IMR-90 (cell line): Measurements from ENCODE around the gene SLC8A1. TPM values are rescaled to one million over a fixed set of nuclear protein-coding genes. Genes with fewer than 3 reads are reported as not detected.

Source experiments
- ATAC-seq: fragments of 200-7000 bp; cut with Tn5 transposase; 2 replicates; pipeline ENCODE4 v1.9.1; 2020; ENCODE audit warnings: low read depth, mild to moderate bottlenecking, moderate library complexity
- BruUV-seq: library from RNA; stranded (reverse); fragments of 400-500 nt; replicated peaks from 2 replicates; lab custom pipeline; 2021; lab: Mats Ljungman, UMichigan
- CTCF ChIA-PET: fragments of 300-600 bp; formaldehyde crosslinking; extraction: SDS; loops from one replicate; lab custom pipeline; 2021; ENCODE audit warnings: antibody characterized with exemption; lab: Yijun Ruan, JAX
- POLR2A ChIA-PET: fragments of 300-600 bp; sonication (Branson Sonifier 250); formaldehyde crosslinking; loops from one replicate; lab custom pipeline; 2022; ENCODE audit warnings: antibody characterized with exemption; ENCODE audit not compliant: unreplicated experiment; lab: Charles Lee
- DNase-seq: peaks from one replicate; pipeline ENCODE4 v3.0.0; 2013
- H2AFZ ChIP-seq: replicated peaks from 2 replicates; pipeline ENCODE3; 2013; ENCODE audit warnings: low read length, mild to moderate bottlenecking; ENCODE audit not compliant: poor library complexity
- H2AK5ac ChIP-seq: 2 replicates; pipeline ENCODE4 v1.6.1; 2013; ENCODE audit warnings: low read depth, low read length, inconsistent platforms
- H2AK9ac ChIP-seq: replicated peaks from 2 replicates; pipeline ENCODE3; 2013; ENCODE audit warnings: mild to moderate bottlenecking, low read depth, low read length, moderate library complexity; ENCODE audit not compliant: poor library complexity
- H2BK120ac ChIP-seq: 2 replicates; pipeline ENCODE4 v1.6.1; 2013; ENCODE audit warnings: low read depth, low read length, inconsistent platforms
- H2BK15ac ChIP-seq: 3 replicates; pipeline ENCODE4 v1.6.1; 2013; ENCODE audit warnings: low read depth, low read length, inconsistent platforms
- H2BK20ac ChIP-seq: 2 replicates; pipeline ENCODE4 v1.6.1; 2013; ENCODE audit warnings: low read depth, mild to moderate bottlenecking, inconsistent platforms, low read length, moderate library complexity
- H2BK5ac ChIP-seq: 2 replicates; pipeline ENCODE4 v1.6.1; 2013; ENCODE audit warnings: mild to moderate bottlenecking, low read depth, low read length, inconsistent platforms; ENCODE audit not compliant: poor library complexity, severe bottlenecking
- H3K14ac ChIP-seq: replicated peaks from 2 replicates; pipeline ENCODE4 v1.6.1; 2013; ENCODE audit warnings: low read depth, low read length, inconsistent platforms
- H3K18ac ChIP-seq: 2 replicates; pipeline ENCODE4 v1.6.1; 2013; ENCODE audit warnings: low read depth, low read length, control low read depth
- H3K23ac ChIP-seq: 2 replicates; pipeline ENCODE4 v1.6.1; 2013; ENCODE audit warnings: low read depth, low read length, inconsistent platforms
- H3K27ac ChIP-seq: 2 replicates; pipeline ENCODE4 v1.5.1; 2013; ENCODE audit warnings: mild to moderate bottlenecking, control low read depth, low read length; ENCODE audit not compliant: insufficient read depth
- H3K27me3 ChIP-seq: 2 replicates; pipeline ENCODE4 v1.6.1; 2013; ENCODE audit warnings: low read length; ENCODE audit not compliant: control insufficient read depth, insufficient read depth
- H3K36me3 ChIP-seq: 2 replicates; pipeline ENCODE4 v1.6.1; 2013; ENCODE audit warnings: low read length, mixed read lengths; ENCODE audit not compliant: control insufficient read depth, insufficient read depth
- H3K4ac ChIP-seq: 2 replicates; pipeline ENCODE4 v1.6.1; 2013; ENCODE audit warnings: low read depth, low read length, inconsistent platforms
- H3K4me1 ChIP-seq: 2 replicates; pipeline ENCODE4 v1.6.1; 2013; ENCODE audit warnings: low read length, mixed read lengths; ENCODE audit not compliant: control insufficient read depth, insufficient read depth
- H3K4me2 ChIP-seq: 2 replicates; pipeline ENCODE4 v1.6.1; 2013; ENCODE audit warnings: low read depth, mild to moderate bottlenecking, control low read depth, low read length, moderate library complexity
- H3K4me3 ChIP-seq: 2 replicates; pipeline ENCODE4 v1.5.1; 2013; ENCODE audit warnings: low read depth, mild to moderate bottlenecking, control low read depth, low read length, moderate library complexity; ENCODE audit not compliant: insufficient read depth
- H3K56ac ChIP-seq: 2 replicates; pipeline ENCODE4 v1.6.1; 2013; ENCODE audit warnings: low read length, inconsistent platforms; ENCODE audit not compliant: insufficient read depth; ENCODE audit errors: extremely low read depth
- H3K79me1 ChIP-seq, 2 experiments: 2 replicates each; pipeline ENCODE4 v1.6.1; 2013; ENCODE audit warnings: low read length in 2 of 2, inconsistent platforms in 1 of 2, low read depth in 1 of 2
- H3K9ac ChIP-seq: 2 replicates; pipeline ENCODE4 v1.6.1; 2013; ENCODE audit warnings: low read depth, low read length, control low read depth
- H3K9me1 ChIP-seq: 2 replicates; pipeline ENCODE4 v1.6.1; 2013; ENCODE audit warnings: low read length, inconsistent platforms; ENCODE audit not compliant: insufficient read depth
- H3K9me3 ChIP-seq: 2 replicates; pipeline ENCODE4 v1.6.1; 2013; ENCODE audit warnings: low read length; ENCODE audit not compliant: control insufficient read depth, insufficient read depth
- H4K20me1 ChIP-seq: 2 replicates; pipeline ENCODE4 v1.6.1; 2013; ENCODE audit warnings: low read length, inconsistent platforms; ENCODE audit not compliant: insufficient read depth
- H4K5ac ChIP-seq: 2 replicates; pipeline ENCODE4 v1.6.1; 2013; ENCODE audit warnings: mild to moderate bottlenecking, low read depth, low read length, control low read depth
- H4K8ac ChIP-seq, 2 experiments: 2 replicates each; pipeline ENCODE4 v1.6.1; 2013; ENCODE audit warnings: low read depth in 2 of 2, low read length in 2 of 2, control low read depth in 1 of 2, inconsistent platforms in 1 of 2
- H4K91ac ChIP-seq: 2 replicates; pipeline ENCODE4 v1.6.1; 2013; ENCODE audit warnings: low read depth, low read length, inconsistent platforms; ENCODE audit not compliant: insufficient read depth
- BHLHE40 ChIP-seq: fragments of 150-350 bp; IDR thresholded peaks from 2 replicates; pipeline ENCODE4 v1.6.1; 2016; ENCODE audit warnings: mild to moderate bottlenecking, low read depth, low read length
- CEBPB ChIP-seq: IDR thresholded peaks from 2 replicates; pipeline ENCODE4 v1.6.1; 2012; ENCODE audit warnings: low read depth, low read length, improper control_type of control experiment
- CHD1 ChIP-seq: IDR thresholded peaks from 2 replicates; pipeline ENCODE4 v1.6.1; 2012; ENCODE audit warnings: low read depth, low read length, improper control_type of control experiment
- CTCF ChIP-seq: conservative IDR thresholded peaks from 2 replicates; pipeline ENCODE4 v1.5.1; 2012; ENCODE audit warnings: mild to moderate bottlenecking, low read depth, low read length, improper control_type of control experiment
- FOS ChIP-seq: fragments of 150-350 bp; IDR thresholded peaks from 2 replicates; pipeline ENCODE4 v1.6.1; 2016; ENCODE audit warnings: low read depth, low read length
- MAFK ChIP-seq: IDR thresholded peaks from 2 replicates; pipeline ENCODE4 v1.6.1; 2012; ENCODE audit warnings: low read depth, low read length, improper control_type of control experiment
- MAZ ChIP-seq: IDR thresholded peaks from 2 replicates; pipeline ENCODE4 v1.6.1; 2012; ENCODE audit warnings: low read depth, mild to moderate bottlenecking, low read length, improper control_type of control experiment, moderate library complexity, borderline replicate concordance
- MXI1 ChIP-seq: IDR thresholded peaks from 2 replicates; pipeline ENCODE4 v1.6.1; 2012; ENCODE audit warnings: low read depth, mild to moderate bottlenecking, low read length, moderate library complexity, borderline replicate concordance
- NFE2L2 ChIP-seq: fragments of 150-350 bp; IDR thresholded peaks from 2 replicates; pipeline ENCODE4 v1.6.1; 2016; ENCODE audit warnings: low read depth, mild to moderate bottlenecking, low read length
- POLR2A ChIP-seq: IDR thresholded peaks from 2 replicates; pipeline ENCODE4 v1.6.1; 2012; ENCODE audit warnings: mild to moderate bottlenecking, low read depth, low read length
- RAD21 ChIP-seq: IDR thresholded peaks from 2 replicates; pipeline ENCODE4 v1.6.1; 2012; ENCODE audit warnings: low read length, improper control_type of control experiment
- RCOR1 ChIP-seq: IDR thresholded peaks from 2 replicates; pipeline ENCODE4 v1.6.1; 2012; ENCODE audit warnings: mild to moderate bottlenecking, low read length, improper control_type of control experiment; ENCODE audit not compliant: insufficient replicate concordance
- RFX5 ChIP-seq: IDR thresholded peaks from 2 replicates; pipeline ENCODE4 v1.8.0; 2012; ENCODE audit warnings: low read depth, mild to moderate bottlenecking, low read length, moderate library complexity
- USF2 ChIP-seq: fragments of 150-350 bp; IDR thresholded peaks from 2 replicates; pipeline ENCODE4 v1.6.1; 2017; ENCODE audit warnings: mild to moderate bottlenecking, antibody characterized with exemption, low read length, low read depth
- WGBS, 2 experiments: methylation state at CpG; one replicate each; pipeline versions ENCODE4 v1.1.5 to v1.1.7; 2013; ENCODE audit warnings: missing lambda C conversion rate in 2 of 2; ENCODE audit not compliant: insufficient read length in 1 of 2; ENCODE audit errors: extremely low coverage in 2 of 2; 5-methylcytosine and 5-hydroxymethylcytosine counted together
- dilution Hi-C: fragments of 300-500 bp; cut with HindIII; formaldehyde crosslinking; loops from one replicate; pipeline ENCODE4 v1.14.3; 2018; ENCODE audit warnings: low sequenced_read_pairs; ENCODE audit not compliant: unreplicated experiment
- in situ Hi-C: fragments of 300-500 bp; cut with MboI; formaldehyde crosslinking; loops from 3 replicates; pipeline ENCODE4 v1.14.3; 2019; ENCODE audit warnings: low sequenced_read_pairs, inconsistent platforms, mixed read lengths
- intact Hi-C: fragments of 100-400 bp; cut with micrococcal nuclease; formaldehyde crosslinking; loops from 2 replicates; pipeline ENCODE4 v1.10.0; 2022
- polyA plus RNA-seq, 3 experiments: library from polyadenylated mRNA; depleted of rRNA; stranded (reverse); fragments of >200 nt; gene quantifications; 2 replicates each; pipeline ENCODE4 v1.2.3, GENCODE V29; 2012; ENCODE audit warnings: low replicate concordance in 1 of 3
- total RNA-seq: library from RNA; depleted of rRNA; stranded (reverse); fragments of >200 nt; gene quantifications from 2 replicates; pipeline ENCODE4 v1.2.3, GENCODE V29; 2012
- TF ChIP-seq, protein P1 (sequence below): fragments of 150-350 bp; IDR thresholded peaks from 2 replicates; pipeline ENCODE4 v1.6.1; 2016; ENCODE audit warnings: low read depth, mild to moderate bottlenecking, low read length, moderate library complexity, borderline replicate concordance

The SLC8A1 gene
- total and polyA plus RNA-seq, 2 of the 4 experiments (the other 2 are of a cell fraction): 7.7 to 57.0 TPM

GRCh38 chr2:40200366-40200915, 251.4 kb downstream of the SLC8A1 start:
- H2AK5ac ChIP-seq: peak overlapping the region; percentile 37; the same call in 1 of the 2 replicates
- no peak overlapping the region for H3K56ac ChIP-seq
- H3K9ac ChIP-seq: no peak overlapping the region
- no peak overlapping the region for H2AFZ ChIP-seq
- peaks cover 7% of the 10 kb centered on the region; the same call in 1 of the 2 replicates for H3K9me1 ChIP-seq
- DNase-seq (peak; percentile 71), ATAC-seq (peak; percentile 53)
- peak overlapping the region; percentile 98 for H3K18ac ChIP-seq
- H3K79me1 ChIP-seq: peaks cover 5 to 26% of the 10 kb centered on the region in 2 experiments; a peak in 3 of 4 replicates
- H3K27me3 ChIP-seq: no peaks in the 10 kb centered on the region
- no peaks in the 10 kb centered on the region for H3K36me3 ChIP-seq
- ChIA-PET CTCF (no interaction called here), POLR2A (no interaction called here)
- H3K4me3 ChIP-seq: no peak overlapping the region
- peak overlapping the region; percentile 62; the same call in 1 of the 2 replicates for H3K4me2 ChIP-seq
- no peak overlapping the region for H2AK9ac ChIP-seq
- no TSS peak for BruUV-seq
- peak overlapping the region; percentile 50; the same call in 1 of the 2 replicates for H2BK120ac ChIP-seq
- dilution Hi-C loops: no loop called here
- H3K4me1 ChIP-seq: peaks cover 18% of the 10 kb centered on the region
- H4K91ac ChIP-seq: peak overlapping the region; percentile 60; the same call in 1 of the 2 replicates
- peak overlapping the region in 1 of 2 experiments; percentile 45; a peak in 2 of 4 replicates for H4K8ac ChIP-seq
- no peaks in the 10 kb centered on the region for H4K20me1 ChIP-seq
- peak overlapping the region; percentile 94; the same call in 1 of the 2 replicates for H3K27ac ChIP-seq
- H4K5ac ChIP-seq: peak overlapping the region; percentile 98
- peak overlapping the region; percentile 74; the same call in 1 of the 2 replicates for H3K4ac ChIP-seq
- H3K23ac ChIP-seq: 0 out of 2 replicates have a peak overlapping the region, but pooled peaks have one; percentile 26
- peak overlapping the region; percentile 58; the same call in 2 of the 3 replicates for H2BK15ac ChIP-seq
- in situ Hi-C loops: no loop called here
- H3K14ac ChIP-seq: peak overlapping the region; percentile 74; the same call in 1 of the 2 replicates
- peaks cover 2% of the 10 kb centered on the region; the same call in 1 of the 2 replicates for H3K9me3 ChIP-seq
- intact Hi-C loops: loop anchor here (5.0 kb wide), 1 partner anchor 98 kb away; no protein-coding TSS in a partner anchor
- WGBS, 2 experiments: no CpG with 5 or more reads among the region's 2 CpGs
- H2BK5ac ChIP-seq: peak overlapping the region; percentile 99
- peak overlapping the region; percentile 67 for H2BK20ac ChIP-seq
- TF ChIP-seq CEBPB (no peak), NFE2L2 (no peak), BHLHE40 (no peak), MAZ (no peak), RFX5 (no peak), CTCF (no peak), MAFK (no peak), MXI1 (no peak), FOS (no peak), RAD21 (no peak), RCOR1 (no peak), POLR2A (no peak), USF2 (no peak), CHD1 (no peak)
- TF ChIP-seq, protein P1, sequence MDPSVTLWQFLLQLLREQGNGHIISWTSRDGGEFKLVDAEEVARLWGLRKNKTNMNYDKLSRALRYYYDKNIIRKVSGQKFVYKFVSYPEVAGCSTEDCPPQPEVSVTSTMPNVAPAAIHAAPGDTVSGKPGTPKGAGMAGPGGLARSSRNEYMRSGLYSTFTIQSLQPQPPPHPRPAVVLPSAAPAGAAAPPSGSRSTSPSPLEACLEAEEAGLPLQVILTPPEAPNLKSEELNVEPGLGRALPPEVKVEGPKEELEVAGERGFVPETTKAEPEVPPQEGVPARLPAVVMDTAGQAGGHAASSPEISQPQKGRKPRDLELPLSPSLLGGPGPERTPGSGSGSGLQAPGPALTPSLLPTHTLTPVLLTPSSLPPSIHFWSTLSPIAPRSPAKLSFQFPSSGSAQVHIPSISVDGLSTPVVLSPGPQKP: no peak
